ENCODE data around the gene MTHFSD. TPM values are rescaled to one million over a fixed set of nuclear protein-coding genes. Genes with fewer than 3 reads are reported as not detected.
A peak's percentile ranks its signal among the peaks of the same experiment; 100 is the strongest.

The MTHFSD gene
- total RNA-seq, 1 donor from 2014 or later = 29.0 TPM

- DNase-seq (ENCODE audit: low spot score) = no peak
Observed at GRCh38 chr16:86550281-86550680, 4.8 kb downstream of the MTHFSD start.

GRCh38 chr16:86549893-86550190 lies 5.2 kb downstream of the MTHFSD start:
- no peak for DNase-seq (ENCODE audit: low spot score)

GRCh38 chr16:86549076-86549892 lies 5.8 kb downstream of the MTHFSD start:
- DNase-seq (ENCODE audit: low spot score) = no peak

GRCh38 chr16:86547286-86547685 lies 7.7 kb downstream of the MTHFSD start:
- DNase-seq (ENCODE audit: low spot score) = no peak

GRCh38 chr16:86546638-86547013 lies 8.4 kb downstream of the MTHFSD start:
- no peak for DNase-seq (ENCODE audit: low spot score)

- DNase-seq (ENCODE audit: low spot score) = no peak
Observed at GRCh38 chr16:86545954-86546637, 8.9 kb downstream of the MTHFSD start.

GRCh38 chr16:86545481-86545880 lies 9.6 kb downstream of the MTHFSD start:
- DNase-seq (ENCODE audit: low spot score) = no peak

GRCh38 chr16:86542756-86543750 lies 12.0 kb downstream of the MTHFSD start:
- DNase-seq (ENCODE audit: low spot score) = no peak

GRCh38 chr16:86541560-86541959 lies 13.5 kb downstream of the MTHFSD start:
- DNase-seq (ENCODE audit: low spot score) = no peak

GRCh38 chr16:86540894-86541293 lies 14.1 kb downstream of the MTHFSD start:
- no peak for DNase-seq (ENCODE audit: low spot score)

- no peak for DNase-seq (ENCODE audit: low spot score)
Observed at GRCh38 chr16:86538196-86538780, 16.7 kb downstream of the MTHFSD start.

GRCh38 chr16:86537486-86537885 lies 17.5 kb downstream of the MTHFSD start:
- no peak for DNase-seq (ENCODE audit: low spot score)

- no peak for DNase-seq (ENCODE audit: low spot score)
Observed at GRCh38 chr16:86536621-86537020, 18.4 kb downstream of the MTHFSD start.

GRCh38 chr16:86534779-86535615 lies 20.0 kb downstream of the MTHFSD start:
- DNase-seq (ENCODE audit: low spot score) = no peak

GRCh38 chr16:86533767-86534351 lies 21.2 kb downstream of the MTHFSD start:
- DNase-seq (ENCODE audit: low spot score) = no peak

- DNase-seq (ENCODE audit: low spot score) = no peak
Observed at GRCh38 chr16:86533076-86533475, 22.0 kb downstream of the MTHFSD start.

GRCh38 chr16:86532526-86532815 lies 22.6 kb downstream of the MTHFSD start:
- DNase-seq (ENCODE audit: low spot score) = no peak

- DNase-seq (ENCODE audit: low spot score) = no peak
Observed at GRCh38 chr16:86531641-86532525, 23.2 kb downstream of the MTHFSD start.

GRCh38 chr16:86531191-86531545 lies 23.9 kb downstream of the MTHFSD start:
- DNase-seq (ENCODE audit: low spot score) = peak; percentile 71

Data from mucosa of gallbladder (tissue), 1 donor.